Endodermal cell (in vitro differentiated cells): ENCODE results near the gene ABLIM2. TPM values are rescaled to one million over a fixed set of nuclear protein-coding genes. Genes with fewer than 3 reads are reported as not detected.

Experiments
- DNase-seq: peaks from one replicate; pipeline ENCODE4 v3.0.0-alpha.2; 2017
- H3K27ac ChIP-seq: 2 replicates; pipeline ENCODE4 v1.5.1; 2013; ENCODE audit warnings: mild to moderate bottlenecking, low read depth, low read length, moderate library complexity
- H3K27me3 ChIP-seq: 2 replicates; pipeline ENCODE4 v1.6.1; 2013; ENCODE audit warnings: mild to moderate bottlenecking, low read length, moderate library complexity; ENCODE audit not compliant: insufficient read depth, control insufficient read depth, poor library complexity, severe bottlenecking
- H3K36me3 ChIP-seq: 2 replicates; pipeline ENCODE4 v1.7.0; 2013; ENCODE audit warnings: mild to moderate bottlenecking, low read length, moderate library complexity; ENCODE audit not compliant: control insufficient read depth, insufficient read depth
- H3K4me1 ChIP-seq: one replicate; pipeline ENCODE4 v1.7.0; 2013; ENCODE audit warnings: low read length; ENCODE audit not compliant: control insufficient read depth, insufficient read depth
- H3K4me3 ChIP-seq: 2 replicates; pipeline ENCODE4 v1.5.1; 2013; ENCODE audit warnings: mild to moderate bottlenecking, low read length, moderate library complexity
- H3K9ac ChIP-seq: 2 replicates; pipeline ENCODE4 v1.6.1; 2013; ENCODE audit warnings: mild to moderate bottlenecking, low read length, moderate library complexity; ENCODE audit not compliant: poor library complexity, severe bottlenecking; ENCODE audit errors: extremely low read depth
- H3K9me3 ChIP-seq: 2 replicates; pipeline ENCODE4 v1.6.1; 2013; ENCODE audit warnings: mild to moderate bottlenecking, low read length, moderate library complexity; ENCODE audit not compliant: control insufficient read depth
- H3K27ac Mint-ChIP-seq: 2 replicates; pipeline ENCODE4 v1.8.0; 2020; ENCODE audit warnings: mixed read lengths
- H3K27me3 Mint-ChIP-seq: 2 replicates; pipeline ENCODE4 v1.8.0; 2021; ENCODE audit warnings: mild to moderate bottlenecking, mixed read lengths; ENCODE audit not compliant: insufficient read depth
- H3K36me3 Mint-ChIP-seq: 2 replicates; pipeline ENCODE4 v1.8.0; 2020; ENCODE audit warnings: low read depth, mixed read lengths
- H3K4me1 Mint-ChIP-seq: 2 replicates; pipeline ENCODE4 v1.8.0; 2020; ENCODE audit warnings: mixed read lengths
- H3K4me3 Mint-ChIP-seq: 2 replicates; pipeline ENCODE4 v1.8.0; 2020; ENCODE audit warnings: mild to moderate bottlenecking, moderate library complexity, mixed read lengths
- H3K9me3 Mint-ChIP-seq: 2 replicates; pipeline ENCODE4 v1.8.0; 2020; ENCODE audit warnings: mild to moderate bottlenecking, mixed read lengths
- CTCF ChIP-seq: fragments of 200-600 bp; sonication (generic); conservative IDR thresholded peaks from 2 replicates; pipeline ENCODE4 v1.5.0; 2021; ENCODE audit warnings: antibody characterized with exemption, mild to moderate bottlenecking
- WGBS, 2 experiments: methylation state at CpG; one replicate each; pipeline versions ENCODE4 v1.1.5 to v1.1.7; 2013; ENCODE audit warnings: missing lambda C conversion rate in 2 of 2, mixed read lengths in 1 of 2; ENCODE audit not compliant: insufficient coverage in 1 of 2, insufficient read length in 1 of 2; 5-methylcytosine and 5-hydroxymethylcytosine counted together
- total RNA-seq, 2 donors: library from RNA; stranded (reverse); fragmentation: NEBNext Ultra II Directional in 1 of 2; extraction: Animal tissue kit (Norgen Biotek cat#: 25700) in 1 of 2; gene quantifications; 2 replicates in 1 of 2; 3 replicates in 1 of 2; pipeline ENCODE4 v1.2.1, GENCODE V29; 2021

ABLIM2 gene
- total RNA-seq, 2 donors from 2014 or later, result 0.35 to 1.6 TPM

DNA sequence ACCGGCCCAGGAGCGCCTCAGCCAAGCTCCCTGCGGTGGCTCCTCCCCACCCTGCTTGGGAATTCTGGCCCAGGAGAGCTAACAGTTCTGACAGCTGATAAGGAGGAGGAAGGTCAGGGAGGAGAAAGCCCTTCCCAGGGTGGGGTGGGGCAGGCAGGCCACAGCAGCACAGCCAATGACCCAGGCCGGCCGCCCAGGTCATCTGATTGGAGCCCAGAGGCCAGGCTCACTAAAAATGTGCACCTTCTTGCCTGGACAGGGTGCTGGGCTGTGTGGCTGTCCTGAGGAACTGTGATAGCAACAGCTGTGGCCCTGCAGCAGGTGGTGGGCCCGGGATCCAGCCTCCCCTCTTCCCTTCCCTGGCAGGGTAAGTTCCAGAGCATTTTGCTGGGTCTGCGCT, 23.2 kb upstream of the ABLIM2 start:
- Mint-ChIP-seq H3K9me3 (no peaks in the 10 kb centered on the region), H3K36me3 (no peaks in the 10 kb centered on the region), H3K4me1 (peaks cover 3% of the 10 kb centered on the region), H3K27ac (no peak overlapping the region), H3K4me3 (no peak overlapping the region), H3K27me3 (no peaks in the 10 kb centered on the region)
- H3K9me3 ChIP-seq, result no peaks in the 10 kb centered on the region
- peaks cover 4% of the 10 kb centered on the region for H3K4me1 ChIP-seq
- peak; percentile 70 for DNase-seq
- WGBS, 2 experiments, result 74 to 76% methylated on average over 3 to 7 of the region's 7 CpGs
- no peaks in the 10 kb centered on the region for H3K36me3 ChIP-seq
- H3K9ac ChIP-seq, result no peak overlapping the region
- H3K4me3 ChIP-seq, result no peak overlapping the region
- no peak overlapping the region for H3K27ac ChIP-seq
- no peaks in the 10 kb centered on the region for H3K27me3 ChIP-seq
- TF ChIP-seq CTCF, result no peak

- no peak overlapping the region for H3K9ac ChIP-seq
- Mint-ChIP-seq H3K27ac (no peak overlapping the region), H3K27me3 (no peaks in the 10 kb centered on the region), H3K9me3 (no peaks in the 10 kb centered on the region), H3K36me3 (no peaks in the 10 kb centered on the region), H3K4me1 (peaks cover 3% of the 10 kb centered on the region), H3K4me3 (no peak overlapping the region)
- H3K36me3 ChIP-seq, result no peaks in the 10 kb centered on the region
- 95 to 97% methylated on average over 5 to 6 of the region's 6 CpGs for WGBS, 2 experiments
- no peak for DNase-seq
- H3K27ac ChIP-seq, result no peak overlapping the region
- no peaks in the 10 kb centered on the region for H3K9me3 ChIP-seq
- no peak for TF ChIP-seq CTCF
- H3K4me3 ChIP-seq, result no peak overlapping the region
- H3K4me1 ChIP-seq, result peaks cover 4% of the 10 kb centered on the region
- no peaks in the 10 kb centered on the region for H3K27me3 ChIP-seq
These were observed 22.5 kb upstream of the ABLIM2 start for GRCh38 chr4:8181119-8181518.

DNA sequence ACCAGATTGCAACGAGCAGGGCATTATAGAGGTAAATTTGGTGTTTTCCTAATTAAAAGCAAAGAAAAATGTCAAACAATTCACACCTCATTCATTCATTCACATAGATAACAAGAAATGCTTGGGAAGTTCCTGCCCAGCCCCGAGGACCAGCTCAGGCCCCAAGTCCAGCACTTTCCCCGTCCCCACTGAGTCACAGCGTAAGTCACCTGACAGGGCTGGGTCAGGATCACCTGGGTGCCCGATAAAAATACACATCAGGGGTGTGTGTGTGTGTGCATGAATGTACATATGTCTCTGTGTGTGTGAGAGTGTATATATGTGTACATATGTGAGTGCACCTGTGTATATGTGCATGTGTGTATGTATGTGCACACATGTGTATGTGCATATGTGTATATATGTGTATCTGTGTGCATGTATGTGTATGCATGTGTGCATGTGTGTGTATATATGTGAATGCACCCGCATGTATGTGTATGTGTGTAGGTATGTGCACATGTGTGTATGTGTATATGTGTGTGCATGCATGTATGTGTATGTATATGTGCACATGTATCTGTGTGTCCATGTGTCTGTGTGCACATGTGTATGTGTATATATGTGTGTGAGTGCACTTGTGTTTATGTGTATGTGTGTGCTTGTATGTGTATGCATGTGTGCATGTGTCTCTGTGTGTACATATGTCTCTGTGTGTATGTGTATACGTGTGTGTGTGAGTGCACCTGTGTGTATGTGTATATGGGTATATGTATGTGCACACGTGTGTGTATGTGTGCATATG, 21.9 kb upstream of the ABLIM2 start:
- TF ChIP-seq CTCF, result no peak
- H3K4me3 ChIP-seq, result no peak overlapping the region
- H3K4me1 ChIP-seq, result peaks cover 4% of the 10 kb centered on the region
- Mint-ChIP-seq H3K4me1 (peaks cover 3% of the 10 kb centered on the region), H3K27me3 (no peaks in the 10 kb centered on the region), H3K27ac (no peak overlapping the region), H3K36me3 (no peaks in the 10 kb centered on the region), H3K9me3 (no peaks in the 10 kb centered on the region), H3K4me3 (no peak overlapping the region)
- DNase-seq, result no peak
- H3K27ac ChIP-seq, result no peak overlapping the region
- no peaks in the 10 kb centered on the region for H3K27me3 ChIP-seq
- 88 to 92% methylated on average over 4 to 8 of the region's 8 CpGs for WGBS, 2 experiments
- no peak overlapping the region for H3K9ac ChIP-seq
- H3K36me3 ChIP-seq, result no peaks in the 10 kb centered on the region
- no peaks in the 10 kb centered on the region for H3K9me3 ChIP-seq
